ENCODE measurements around the gene FRA10AC1.

The FRA10AC1 gene, protein sequence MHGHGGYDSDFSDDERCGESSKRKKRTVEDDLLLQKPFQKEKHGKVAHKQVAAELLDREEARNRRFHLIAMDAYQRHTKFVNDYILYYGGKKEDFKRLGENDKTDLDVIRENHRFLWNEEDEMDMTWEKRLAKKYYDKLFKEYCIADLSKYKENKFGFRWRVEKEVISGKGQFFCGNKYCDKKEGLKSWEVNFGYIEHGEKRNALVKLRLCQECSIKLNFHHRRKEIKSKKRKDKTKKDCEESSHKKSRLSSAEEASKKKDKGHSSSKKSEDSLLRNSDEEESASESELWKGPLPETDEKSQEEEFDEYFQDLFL

DNA sequence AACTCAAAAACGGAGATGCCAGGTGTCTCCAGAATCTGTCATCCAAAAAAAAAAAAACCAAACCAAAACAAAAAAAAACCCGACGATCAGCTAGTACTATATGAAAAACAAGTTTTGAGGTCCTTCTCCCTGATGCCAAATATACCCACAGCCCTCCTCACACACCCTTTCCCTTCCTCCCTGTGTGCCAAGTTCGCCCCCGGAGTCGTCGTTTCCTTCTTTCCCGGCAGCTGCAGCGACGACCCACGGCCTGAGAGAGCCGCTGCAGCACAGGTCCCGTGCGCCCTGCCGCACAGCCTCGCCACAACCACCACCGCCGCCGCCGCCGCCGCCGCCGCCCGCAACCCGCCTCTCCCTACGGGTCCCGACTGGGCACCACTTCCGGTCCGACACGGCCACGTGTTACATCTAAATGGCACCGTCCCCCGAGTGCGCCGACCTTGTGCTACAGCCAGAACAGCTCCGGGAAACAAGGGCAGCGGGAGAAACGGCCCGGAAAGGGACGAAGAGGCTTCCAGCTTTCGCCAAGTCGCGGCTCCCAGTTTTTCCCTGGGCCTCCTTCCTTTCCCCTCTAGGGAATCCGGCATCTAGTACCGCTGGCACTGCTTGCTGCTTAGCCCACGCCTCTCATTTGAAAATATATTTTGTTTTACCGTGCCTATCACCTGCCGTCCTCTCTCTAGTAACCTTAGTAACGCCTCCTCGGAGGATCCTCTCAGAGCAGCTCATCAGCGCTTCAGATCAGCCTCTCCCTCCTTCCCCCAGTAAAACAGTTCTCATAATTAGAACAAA is at the start of gene FRA10AC1:
Gene FRA10AC1, minus strand, starts transcription at position 383 of the 792 bp plus-strand sequence. CDS start 2,486 bp downstream, outside the sequence.
- Histone ChIP-seq H3K4me1 (ENCODE audit: insufficient read depth, low read length) (peaks cover 6% of the 10 kb centered on the region; the same call in 1 of the 2 replicates), H3K9me3 (ENCODE audit: control insufficient read depth, insufficient read depth, low read length) (no peaks in the 10 kb centered on the region), H3K9ac (ENCODE audit: low read depth, low read length) (peak within 1 kb of the TSS; percentile 74), H3K36me3 (ENCODE audit: insufficient read depth, low read length) (0 out of 2 replicates have a peak, but pooled peaks cover 4% of the 10 kb centered on the region)

- Histone ChIP-seq H3K9me3 (ENCODE audit: control insufficient read depth, insufficient read depth, low read length) (no peaks in the 10 kb centered on the region), H3K36me3 (ENCODE audit: insufficient read depth, low read length) (no peaks in the 10 kb centered on the region), H3K4me1 (ENCODE audit: insufficient read depth, low read length) (peaks cover 35% of the 10 kb centered on the region), H3K9ac (ENCODE audit: low read depth, low read length) (peak overlapping the region; percentile 11; the same call in 1 of the 2 replicates)
Observed at GRCh38 chr10:93751832-93752231, 49.4 kb upstream of the FRA10AC1 start.

GRCh38 chr10:93751124-93751523 is 48.7 kb upstream of the FRA10AC1 start:
- peaks cover 29% of the 10 kb centered on the region for H3K4me1 ChIP-seq (ENCODE audit: insufficient read depth, low read length)
- H3K9ac ChIP-seq (ENCODE audit: low read depth, low read length), result peak overlapping the region; percentile 11; the same call in 1 of the 2 replicates
- no peaks in the 10 kb centered on the region for H3K9me3 ChIP-seq (ENCODE audit: control insufficient read depth, insufficient read depth, low read length)
- no peaks in the 10 kb centered on the region for H3K36me3 ChIP-seq (ENCODE audit: insufficient read depth, low read length)

GRCh38 chr10:93749218-93749799 is 46.9 kb upstream of the FRA10AC1 start:
- H3K36me3 ChIP-seq (ENCODE audit: insufficient read depth, low read length), result no peaks in the 10 kb centered on the region
- H3K4me1 ChIP-seq (ENCODE audit: insufficient read depth, low read length), result peaks cover 29% of the 10 kb centered on the region
- no peaks in the 10 kb centered on the region for H3K9me3 ChIP-seq (ENCODE audit: control insufficient read depth, insufficient read depth, low read length)
- no peak overlapping the region for H3K9ac ChIP-seq (ENCODE audit: low read depth, low read length)

GRCh38 chr10:93746844-93747284 is 44.5 kb upstream of the FRA10AC1 start:
- Histone ChIP-seq H3K9me3 (ENCODE audit: control insufficient read depth, insufficient read depth, low read length) (no peaks in the 10 kb centered on the region), H3K4me1 (ENCODE audit: insufficient read depth, low read length) (peaks cover 29% of the 10 kb centered on the region), H3K36me3 (ENCODE audit: insufficient read depth, low read length) (no peaks in the 10 kb centered on the region), H3K9ac (ENCODE audit: low read depth, low read length) (no peak overlapping the region)

- no peak overlapping the region for H3K9ac ChIP-seq (ENCODE audit: low read depth, low read length)
- H3K36me3 ChIP-seq (ENCODE audit: insufficient read depth, low read length), result no peaks in the 10 kb centered on the region
- H3K4me1 ChIP-seq (ENCODE audit: insufficient read depth, low read length), result peaks cover 16% of the 10 kb centered on the region
- H3K9me3 ChIP-seq (ENCODE audit: control insufficient read depth, insufficient read depth, low read length), result no peaks in the 10 kb centered on the region
Observed at GRCh38 chr10:93745408-93746065, 43.1 kb upstream of the FRA10AC1 start.

DNA sequence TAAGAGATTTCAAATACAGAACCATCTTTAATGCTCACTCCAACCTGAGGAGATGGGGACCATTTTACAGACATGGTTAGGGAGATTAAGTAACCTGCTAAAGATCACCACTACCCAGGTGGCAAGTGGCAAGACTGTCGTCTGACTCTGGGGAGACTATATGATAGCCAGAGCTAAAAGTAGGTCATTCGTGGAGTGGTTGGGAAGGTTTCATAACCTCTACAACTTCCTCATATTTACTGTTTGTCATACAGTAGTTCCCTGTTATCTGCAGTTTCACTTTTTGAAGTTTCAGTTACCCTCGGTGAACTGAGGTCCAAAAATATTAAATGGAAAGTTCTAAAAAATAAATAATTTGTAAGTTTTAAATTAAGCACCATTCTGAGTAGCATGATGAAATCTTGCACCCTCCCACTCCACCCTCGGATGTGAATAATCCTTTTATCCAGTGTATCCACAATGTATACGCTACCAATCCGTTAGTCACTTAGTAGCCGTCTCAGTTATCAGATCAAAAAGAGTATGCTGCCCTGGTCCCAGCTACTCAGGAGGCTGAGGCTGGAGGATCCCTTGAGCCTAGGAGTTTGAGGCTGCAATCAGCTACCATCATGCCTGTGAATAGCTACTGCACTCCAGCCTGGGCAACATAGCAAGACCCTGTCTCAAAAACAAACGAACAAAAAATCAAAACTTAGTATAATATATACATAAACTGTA is 40.4 kb upstream of the FRA10AC1 start:
- no peaks in the 10 kb centered on the region; the same call in 1 of the 2 replicates for H3K4me1 ChIP-seq (ENCODE audit: insufficient read depth, low read length)
- no peaks in the 10 kb centered on the region for H3K9me3 ChIP-seq (ENCODE audit: control insufficient read depth, insufficient read depth, low read length)
- H3K36me3 ChIP-seq (ENCODE audit: insufficient read depth, low read length), result no peaks in the 10 kb centered on the region
- no peak overlapping the region for H3K9ac ChIP-seq (ENCODE audit: low read depth, low read length)

GRCh38 chr10:93741367-93741766 is 39.0 kb upstream of the FRA10AC1 start:
- H3K9ac ChIP-seq (ENCODE audit: low read depth, low read length), result no peak overlapping the region
- H3K36me3 ChIP-seq (ENCODE audit: insufficient read depth, low read length), result no peaks in the 10 kb centered on the region
- no peaks in the 10 kb centered on the region for H3K9me3 ChIP-seq (ENCODE audit: control insufficient read depth, insufficient read depth, low read length)
- no peaks in the 10 kb centered on the region for H3K4me1 ChIP-seq (ENCODE audit: insufficient read depth, low read length)

- H3K9ac ChIP-seq (ENCODE audit: low read depth, low read length), result no peak overlapping the region
- H3K9me3 ChIP-seq (ENCODE audit: control insufficient read depth, insufficient read depth, low read length), result no peaks in the 10 kb centered on the region
- H3K36me3 ChIP-seq (ENCODE audit: insufficient read depth, low read length), result no peaks in the 10 kb centered on the region
Observed at GRCh38 chr10:93726024-93726423, 23.6 kb upstream of the FRA10AC1 start.

GRCh38 chr10:93723153-93723552 is 20.8 kb upstream of the FRA10AC1 start:
- Histone ChIP-seq H3K9me3 (ENCODE audit: control insufficient read depth, insufficient read depth, low read length) (no peaks in the 10 kb centered on the region), H3K36me3 (ENCODE audit: insufficient read depth, low read length) (no peaks in the 10 kb centered on the region), H3K9ac (ENCODE audit: low read depth, low read length) (no peak overlapping the region), H3K4me1 (ENCODE audit: insufficient read depth, low read length) (peaks cover 5% of the 10 kb centered on the region; the same call in 1 of the 2 replicates)

More at GRCh38 chr10:93726024-93726423, 23.6 kb upstream of the FRA10AC1 start:
- H3K4me1 ChIP-seq (ENCODE audit: insufficient read depth, low read length), result no peaks in the 10 kb centered on the region

DNA sequence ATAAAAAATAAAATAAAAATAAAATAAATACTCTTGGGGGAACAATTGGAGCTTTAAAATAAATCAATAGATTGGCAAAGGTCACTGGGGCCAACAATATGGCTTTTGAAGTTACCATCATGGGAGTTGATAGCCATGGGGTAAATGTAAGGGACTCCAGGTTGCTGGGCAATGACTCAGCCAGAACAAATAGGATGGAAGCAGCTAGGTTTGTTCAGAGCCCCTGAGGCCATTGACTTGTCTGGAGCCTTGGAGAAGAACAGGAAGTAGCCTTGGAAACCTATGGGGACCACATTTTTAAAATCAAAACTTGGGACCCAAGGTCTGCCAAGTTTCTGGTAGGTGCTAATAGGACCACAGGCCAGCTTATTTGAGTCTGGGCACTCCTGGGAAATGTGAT is 20.2 kb upstream of the FRA10AC1 start:
- H3K9me3 ChIP-seq (ENCODE audit: control insufficient read depth, insufficient read depth, low read length), result no peaks in the 10 kb centered on the region

DNA sequence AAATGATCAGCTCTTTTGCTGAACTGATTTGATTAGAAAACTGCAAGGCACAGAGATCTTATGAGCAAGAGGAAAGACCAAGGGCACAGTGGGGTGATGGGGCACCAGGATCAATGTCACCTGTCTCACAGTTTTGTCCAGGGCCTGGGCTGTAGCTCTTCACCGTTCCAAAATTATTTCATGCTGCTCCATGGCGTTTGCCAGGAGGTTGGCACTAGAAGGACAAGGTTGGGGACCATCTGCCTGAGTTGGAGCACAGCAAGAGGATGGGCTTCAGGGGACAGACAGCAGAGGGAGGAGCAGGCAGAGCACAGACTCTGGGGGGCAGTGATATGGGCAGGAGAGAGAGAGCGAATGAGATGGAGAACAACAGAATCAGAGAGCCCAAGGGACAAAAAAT is 17.5 kb upstream of the FRA10AC1 start:
- no peaks in the 10 kb centered on the region for H3K36me3 ChIP-seq (ENCODE audit: insufficient read depth, low read length)
- H3K9me3 ChIP-seq (ENCODE audit: control insufficient read depth, insufficient read depth, low read length), result no peaks in the 10 kb centered on the region
- peaks cover 5% of the 10 kb centered on the region; the same call in 1 of the 2 replicates for H3K4me1 ChIP-seq (ENCODE audit: insufficient read depth, low read length)
- H3K9ac ChIP-seq (ENCODE audit: low read depth, low read length), result no peak overlapping the region

More for the DNA sequence above, 20.2 kb upstream of the FRA10AC1 start:
- Histone ChIP-seq H3K4me1 (ENCODE audit: insufficient read depth, low read length) (peaks cover 5% of the 10 kb centered on the region; the same call in 1 of the 2 replicates), H3K36me3 (ENCODE audit: insufficient read depth, low read length) (no peaks in the 10 kb centered on the region), H3K9ac (ENCODE audit: low read depth, low read length) (no peak overlapping the region)

DNA sequence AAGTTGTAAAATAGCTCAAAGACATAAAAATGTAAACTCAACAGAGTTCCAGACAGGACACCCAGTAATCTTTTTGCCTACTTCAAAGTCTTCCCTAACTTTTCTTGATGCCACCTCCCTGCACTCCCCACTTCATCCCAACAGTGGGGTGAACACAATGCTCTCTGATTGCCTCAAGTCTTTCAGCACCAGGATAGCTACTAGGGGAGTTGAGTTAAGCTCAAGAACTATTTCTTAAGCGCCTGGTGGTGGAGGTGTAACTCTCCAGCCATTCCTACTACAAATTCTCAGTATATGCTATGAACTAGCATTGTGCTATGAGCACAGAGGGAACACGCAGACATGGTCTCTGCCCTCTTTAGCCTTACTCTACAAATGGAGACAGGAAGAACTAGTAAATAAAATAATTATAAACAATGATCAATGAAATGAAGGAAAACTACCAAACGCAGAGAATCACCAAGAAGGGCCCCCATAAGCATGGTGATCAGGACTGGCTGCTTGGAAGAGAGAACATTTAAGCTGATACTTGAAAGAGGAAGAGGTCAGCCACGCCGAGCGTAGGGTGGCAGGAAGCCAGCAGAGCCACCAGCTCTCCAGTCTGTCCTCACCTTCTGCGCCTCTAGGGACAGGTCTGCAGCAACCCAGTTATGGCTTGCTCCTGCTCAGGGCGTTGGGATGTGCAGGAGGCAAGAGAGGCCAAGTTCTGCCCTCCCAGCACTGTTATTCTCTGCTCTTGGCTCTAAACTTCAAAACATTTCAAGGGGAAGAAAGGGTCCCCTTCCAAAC is 16.7 kb upstream of the FRA10AC1 start:
- Histone ChIP-seq H3K9ac (ENCODE audit: low read depth, low read length) (no peak overlapping the region), H3K4me1 (ENCODE audit: insufficient read depth, low read length) (peaks cover 5% of the 10 kb centered on the region; the same call in 1 of the 2 replicates)

More for the DNA sequence above, 16.7 kb upstream of the FRA10AC1 start:
- Histone ChIP-seq H3K36me3 (ENCODE audit: insufficient read depth, low read length) (no peaks in the 10 kb centered on the region), H3K9me3 (ENCODE audit: control insufficient read depth, insufficient read depth, low read length) (no peaks in the 10 kb centered on the region)

Measured in ES-I3 (cell line).